NCI-H1930 (cell line): Measurements from ENCODE around the gene BRWD1.

ENCODE experiments used
- DNase-seq, 2 experiments: peaks; one replicate each; lab custom pipeline; 2025; lab: John Stamatoyannopoulos, UW

BRWD1 gene

GRCh38 chr21:39134288-39134810 is 179.1 kb downstream of the BRWD1 start:
- no peak for DNase-seq
